ENCODE results near the gene CFAP70.
"Not testable (repeated sequence)": the region's sequence is repeated elsewhere in the genome, so short reads cannot be mapped to it uniquely, and the experiment has no call there.

The CFAP70 gene

DNA sequence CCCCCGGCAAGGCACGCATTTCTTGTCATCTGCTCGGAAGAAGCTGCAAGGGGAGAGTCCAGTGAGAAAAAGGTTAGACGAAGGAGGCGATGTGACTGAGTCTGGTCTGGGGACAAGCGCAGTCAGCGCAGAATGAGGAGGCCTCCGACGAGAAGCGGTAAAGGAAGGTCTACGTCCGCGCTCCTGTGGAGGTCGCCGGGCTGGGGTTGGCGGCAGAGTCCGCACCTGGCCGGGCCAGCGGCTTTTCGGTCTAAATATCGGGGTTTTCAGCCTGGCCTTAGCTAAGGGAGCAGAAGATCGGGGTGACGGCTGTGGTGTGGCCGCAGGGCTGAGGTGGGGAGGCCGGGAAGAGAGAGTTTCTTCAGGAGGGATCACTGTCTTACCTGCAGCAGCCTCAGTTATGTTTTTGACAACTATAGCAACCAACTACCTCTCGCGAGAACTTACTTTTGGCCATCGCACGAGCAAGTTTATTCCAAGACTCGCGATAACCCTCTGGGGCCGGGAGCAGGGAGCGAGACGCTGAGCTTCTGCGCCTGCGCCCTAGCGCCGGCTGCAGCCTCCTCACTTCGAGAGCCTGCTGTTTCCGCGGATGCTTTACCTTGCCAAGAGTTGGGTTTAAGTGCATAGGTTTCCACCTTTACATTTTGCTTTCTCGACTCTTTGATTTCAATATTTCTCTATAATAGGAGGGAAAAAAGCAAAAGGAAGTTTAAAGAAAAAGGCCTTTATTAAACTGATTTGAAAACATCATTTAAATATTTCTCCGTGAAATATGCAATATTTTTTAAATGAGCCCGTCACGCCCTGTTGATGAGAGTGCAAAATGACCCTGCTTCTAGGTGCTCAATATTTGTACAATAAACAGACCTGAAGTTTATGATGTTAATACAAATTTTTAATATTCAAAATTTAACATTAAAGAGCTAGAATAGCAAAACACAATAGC lies at the start of gene CFAP70:
TSS of gene CFAP70 (minus strand) at position 534 of the 949 bp plus-strand sequence. CDS start 4,068 bp downstream, outside the sequence.
- no peaks in the 10 kb centered on the region for H3K36me3 ChIP-seq (ENCODE audit: control insufficient read depth in 2 of 2, insufficient read depth in 2 of 2, low read length in 2 of 2)
- H3K9me3 ChIP-seq (ENCODE audit: control insufficient read depth in 2 of 2, low read length in 2 of 2): no peaks in the 10 kb centered on the region
- peak within 1 kb of the TSS; percentile 85 to 93 for H3K4me3 ChIP-seq (ENCODE audit: low read length in 2 of 2)
- peaks cover 2 to 4% of the 10 kb centered on the region in 2 donors for H3K4me1 ChIP-seq (ENCODE audit: control insufficient read depth in 2 of 2, insufficient read depth in 2 of 2, low read length in 2 of 2)
- H3K9ac ChIP-seq (ENCODE audit: low read depth in 1 of 2, low read length in 2 of 2): peak within 1 kb of the TSS; percentile 58 to 85
- H3K27me3 ChIP-seq (ENCODE audit: control insufficient read depth in 2 of 2, insufficient read depth in 2 of 2, low read length in 2 of 2): no peaks in the 10 kb centered on the region
- peak within 1 kb of the TSS in 1 of 2 donors; percentile 46 for H3K27ac ChIP-seq (ENCODE audit: low read depth in 2 of 2, low read length in 2 of 2)

DNA sequence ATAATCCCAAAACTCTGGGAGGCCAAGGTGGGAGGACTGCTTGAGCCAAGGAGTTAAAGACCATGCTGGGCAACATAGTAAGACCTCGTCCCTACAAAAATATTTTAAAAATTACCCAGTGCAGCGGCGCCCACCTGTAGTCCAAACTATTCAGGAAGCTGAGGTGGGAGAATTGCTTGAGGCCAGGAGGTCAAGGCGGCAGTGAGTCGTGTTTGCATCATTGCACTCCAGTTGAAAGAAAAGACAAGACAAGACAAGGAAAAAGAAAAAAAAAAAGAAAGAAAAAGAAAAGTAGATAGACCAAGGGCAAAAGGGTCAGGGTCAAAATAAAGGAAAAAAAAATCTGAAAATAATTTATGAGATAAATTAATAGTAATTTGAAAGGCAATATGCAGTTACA lies 49.4 kb upstream of the CFAP70 start:
- no peak overlapping the region for H3K9ac ChIP-seq (ENCODE audit: low read depth in 1 of 2, low read length in 2 of 2)
- peaks cover 0 to 5% of the 10 kb centered on the region in 2 donors for H3K4me1 ChIP-seq (ENCODE audit: control insufficient read depth in 2 of 2, insufficient read depth in 2 of 2, low read length in 2 of 2)
- H3K9me3 ChIP-seq (ENCODE audit: control insufficient read depth in 2 of 2, low read length in 2 of 2): no peaks in the 10 kb centered on the region
- no peak overlapping the region for H3K4me3 ChIP-seq (ENCODE audit: low read length in 2 of 2)
- H3K27ac ChIP-seq (ENCODE audit: low read depth in 2 of 2, low read length in 2 of 2): no peak overlapping the region
- no peaks in the 10 kb centered on the region for H3K27me3 ChIP-seq (ENCODE audit: control insufficient read depth in 2 of 2, insufficient read depth in 2 of 2, low read length in 2 of 2)
- peaks cover 0 to 3% of the 10 kb centered on the region in 2 donors for H3K36me3 ChIP-seq (ENCODE audit: control insufficient read depth in 2 of 2, insufficient read depth in 2 of 2, low read length in 2 of 2)

DNA sequence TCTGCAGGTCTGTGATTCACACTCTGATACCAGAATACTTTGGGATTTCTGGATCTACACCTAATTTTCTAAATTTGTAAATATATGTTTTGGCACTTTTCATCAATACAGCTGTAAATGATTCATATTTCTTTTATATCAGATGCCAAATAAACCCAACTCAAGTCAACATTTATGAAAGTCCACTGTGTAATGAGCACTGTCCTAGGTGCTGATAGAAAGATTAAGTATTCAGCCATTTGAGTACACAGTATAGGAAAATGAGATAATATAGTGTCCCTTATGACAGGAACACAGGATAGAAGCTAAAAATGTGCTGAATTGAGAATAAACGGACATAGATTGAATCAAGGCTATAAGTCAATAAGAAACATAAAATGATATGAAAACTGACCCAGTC lies 48.8 kb upstream of the CFAP70 start:
- H3K36me3 ChIP-seq (ENCODE audit: control insufficient read depth in 2 of 2, insufficient read depth in 2 of 2, low read length in 2 of 2): peaks cover 0 to 3% of the 10 kb centered on the region in 2 donors
- H3K9me3 ChIP-seq (ENCODE audit: control insufficient read depth in 2 of 2, low read length in 2 of 2): no peaks in the 10 kb centered on the region
- H3K4me3 ChIP-seq (ENCODE audit: low read length in 2 of 2): no peak overlapping the region
- no peak overlapping the region for H3K27ac ChIP-seq (ENCODE audit: low read depth in 2 of 2, low read length in 2 of 2)
- H3K9ac ChIP-seq (ENCODE audit: low read depth in 1 of 2, low read length in 2 of 2): no peak overlapping the region
- peaks cover 0 to 2% of the 10 kb centered on the region in 2 donors for H3K4me1 ChIP-seq (ENCODE audit: control insufficient read depth in 2 of 2, insufficient read depth in 2 of 2, low read length in 2 of 2)
- no peaks in the 10 kb centered on the region for H3K27me3 ChIP-seq (ENCODE audit: control insufficient read depth in 2 of 2, insufficient read depth in 2 of 2, low read length in 2 of 2)

DNA sequence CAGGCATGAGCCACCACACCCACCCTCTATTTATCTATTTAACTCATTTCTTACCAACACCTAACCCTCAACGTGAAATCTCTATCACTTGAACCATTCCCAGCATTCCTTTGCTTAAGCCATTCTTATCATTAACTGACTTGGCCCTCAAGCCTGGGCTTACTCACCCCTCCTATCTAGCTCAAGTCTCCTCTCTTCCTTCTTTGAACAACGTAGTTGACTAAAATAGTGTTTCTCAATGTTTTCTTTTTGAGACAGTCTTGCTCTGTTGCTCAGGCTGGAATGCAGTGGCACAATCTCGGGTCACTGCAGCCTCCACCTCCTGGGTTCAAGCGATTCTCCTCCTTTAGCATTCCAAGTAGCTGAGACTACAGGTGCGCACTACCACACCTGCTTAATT lies 48.2 kb upstream of the CFAP70 start:
- Histone ChIP-seq H3K36me3 (ENCODE audit: control insufficient read depth in 2 of 2, insufficient read depth in 2 of 2, low read length in 2 of 2) (peaks cover 0 to 3% of the 10 kb centered on the region in 2 donors), H3K27ac (ENCODE audit: low read depth in 2 of 2, low read length in 2 of 2) (no peak overlapping the region), H3K9ac (ENCODE audit: low read depth in 1 of 2, low read length in 2 of 2) (no peak overlapping the region), H3K4me1 (ENCODE audit: control insufficient read depth in 2 of 2, insufficient read depth in 2 of 2, low read length in 2 of 2) (no peaks in the 10 kb centered on the region), H3K4me3 (ENCODE audit: low read length in 2 of 2) (no peak overlapping the region), H3K27me3 (ENCODE audit: control insufficient read depth in 2 of 2, insufficient read depth in 2 of 2, low read length in 2 of 2) (no peaks in the 10 kb centered on the region), H3K9me3 (ENCODE audit: control insufficient read depth in 2 of 2, low read length in 2 of 2) (no peaks in the 10 kb centered on the region)

DNA sequence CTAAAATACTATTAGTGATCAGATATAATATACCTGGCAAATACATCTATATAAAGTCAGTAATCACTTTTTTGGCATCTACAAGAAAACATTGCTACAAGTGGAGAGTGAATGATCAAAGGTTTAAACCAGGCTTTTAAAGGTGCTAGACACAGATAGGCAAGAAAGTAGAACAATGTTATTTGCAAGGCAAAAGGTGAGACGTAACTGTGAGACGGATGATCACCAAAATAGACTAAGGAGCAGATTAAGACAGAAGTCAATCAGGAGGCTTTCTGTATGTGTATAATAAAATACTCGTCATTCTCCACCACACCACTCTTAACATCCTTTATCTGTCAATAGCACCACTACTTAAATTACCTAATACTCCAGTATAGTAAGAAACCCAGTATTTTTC lies 46.9 kb upstream of the CFAP70 start:
- Histone ChIP-seq H3K9ac (ENCODE audit: low read depth in 1 of 2, low read length in 2 of 2) (no peak overlapping the region), H3K4me1 (ENCODE audit: control insufficient read depth in 2 of 2, insufficient read depth in 2 of 2, low read length in 2 of 2) (no peaks in the 10 kb centered on the region), H3K27ac (ENCODE audit: low read depth in 2 of 2, low read length in 2 of 2) (no peak overlapping the region), H3K27me3 (ENCODE audit: control insufficient read depth in 2 of 2, insufficient read depth in 2 of 2, low read length in 2 of 2) (no peaks in the 10 kb centered on the region), H3K4me3 (ENCODE audit: low read length in 2 of 2) (no peak overlapping the region), H3K9me3 (ENCODE audit: control insufficient read depth in 2 of 2, low read length in 2 of 2) (no peaks in the 10 kb centered on the region), H3K36me3 (ENCODE audit: control insufficient read depth in 2 of 2, insufficient read depth in 2 of 2, low read length in 2 of 2) (peaks cover under 1 to 3% of the 10 kb centered on the region in 2 donors)

- Histone ChIP-seq H3K27ac (ENCODE audit: low read depth in 2 of 2, low read length in 2 of 2) (no peak overlapping the region), H3K27me3 (ENCODE audit: control insufficient read depth in 2 of 2, insufficient read depth in 2 of 2, low read length in 2 of 2) (no peaks in the 10 kb centered on the region), H3K4me1 (ENCODE audit: control insufficient read depth in 2 of 2, insufficient read depth in 2 of 2, low read length in 2 of 2) (no peaks in the 10 kb centered on the region)
Measured at GRCh38 chr10:73404690-73405089, 46.0 kb upstream of the CFAP70 start.

GRCh38 chr10:73401636-73402035 lies 43.0 kb upstream of the CFAP70 start:
- Histone ChIP-seq H3K9ac (ENCODE audit: low read depth in 1 of 2, low read length in 2 of 2) (no peak overlapping the region), H3K36me3 (ENCODE audit: control insufficient read depth in 2 of 2, insufficient read depth in 2 of 2, low read length in 2 of 2) (peaks cover 12 to 24% of the 10 kb centered on the region in 2 donors)

More at GRCh38 chr10:73404690-73405089, 46.0 kb upstream of the CFAP70 start:
- Histone ChIP-seq H3K36me3 (ENCODE audit: control insufficient read depth in 2 of 2, insufficient read depth in 2 of 2, low read length in 2 of 2) (peaks cover 3 to 5% of the 10 kb centered on the region in 2 donors), H3K9ac (ENCODE audit: low read depth in 1 of 2, low read length in 2 of 2) (no peak overlapping the region), H3K4me3 (ENCODE audit: low read length in 2 of 2) (no peak overlapping the region), H3K9me3 (ENCODE audit: control insufficient read depth in 2 of 2, low read length in 2 of 2) (no peaks in the 10 kb centered on the region)

DNA sequence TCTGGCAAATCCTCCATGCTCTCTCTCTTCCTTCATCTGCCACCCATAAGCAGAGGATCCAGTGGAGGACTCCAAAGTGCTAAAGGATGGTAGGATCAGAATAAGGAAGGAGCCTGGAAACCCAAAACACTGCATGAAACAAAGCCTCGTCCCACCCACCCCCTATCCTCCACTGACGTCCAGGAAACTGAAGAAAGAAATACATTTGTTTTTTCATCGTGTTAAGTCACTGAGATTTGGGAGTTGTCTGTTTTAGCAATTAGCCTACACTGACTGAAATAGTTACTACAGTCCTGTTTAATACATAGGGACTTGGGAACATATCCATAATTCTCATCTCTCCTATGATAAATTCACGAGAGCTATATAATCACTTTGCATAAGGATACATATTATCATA lies 40.4 kb upstream of the CFAP70 start:
- Histone ChIP-seq H3K27me3 (ENCODE audit: control insufficient read depth in 2 of 2, insufficient read depth in 2 of 2, low read length in 2 of 2) (no peaks in the 10 kb centered on the region), H3K4me1 (ENCODE audit: control insufficient read depth in 2 of 2, insufficient read depth in 2 of 2, low read length in 2 of 2) (no peaks in the 10 kb centered on the region), H3K9ac (ENCODE audit: low read depth in 1 of 2, low read length in 2 of 2) (no peak overlapping the region), H3K27ac (ENCODE audit: low read depth in 2 of 2, low read length in 2 of 2) (no peak overlapping the region), H3K9me3 (ENCODE audit: control insufficient read depth in 2 of 2, low read length in 2 of 2) (no peaks in the 10 kb centered on the region), H3K36me3 (ENCODE audit: control insufficient read depth in 2 of 2, insufficient read depth in 2 of 2, low read length in 2 of 2) (peaks cover 27 to 46% of the 10 kb centered on the region in 2 donors), H3K4me3 (ENCODE audit: low read length in 2 of 2) (no peak overlapping the region)

More at GRCh38 chr10:73401636-73402035, 43.0 kb upstream of the CFAP70 start:
- Histone ChIP-seq H3K4me3 (ENCODE audit: low read length in 2 of 2) (no peak overlapping the region), H3K4me1 (ENCODE audit: control insufficient read depth in 2 of 2, insufficient read depth in 2 of 2, low read length in 2 of 2) (no peaks in the 10 kb centered on the region), H3K27ac (ENCODE audit: low read depth in 2 of 2, low read length in 2 of 2) (no peak overlapping the region), H3K9me3 (ENCODE audit: control insufficient read depth in 2 of 2, low read length in 2 of 2) (no peaks in the 10 kb centered on the region), H3K27me3 (ENCODE audit: control insufficient read depth in 2 of 2, insufficient read depth in 2 of 2, low read length in 2 of 2) (no peaks in the 10 kb centered on the region)

GRCh38 chr10:73398024-73398423 lies 39.4 kb upstream of the CFAP70 start:
- Histone ChIP-seq H3K9ac (ENCODE audit: low read depth in 1 of 2, low read length in 2 of 2) (no peak overlapping the region), H3K4me3 (ENCODE audit: low read length in 2 of 2) (no peak overlapping the region), H3K36me3 (ENCODE audit: control insufficient read depth in 2 of 2, insufficient read depth in 2 of 2, low read length in 2 of 2) (peaks cover 27 to 46% of the 10 kb centered on the region in 2 donors), H3K9me3 (ENCODE audit: control insufficient read depth in 2 of 2, low read length in 2 of 2) (no peaks in the 10 kb centered on the region), H3K27me3 (ENCODE audit: control insufficient read depth in 2 of 2, insufficient read depth in 2 of 2, low read length in 2 of 2) (no peaks in the 10 kb centered on the region), H3K27ac (ENCODE audit: low read depth in 2 of 2, low read length in 2 of 2) (no peak overlapping the region), H3K4me1 (ENCODE audit: control insufficient read depth in 2 of 2, insufficient read depth in 2 of 2, low read length in 2 of 2) (no peaks in the 10 kb centered on the region)

DNA sequence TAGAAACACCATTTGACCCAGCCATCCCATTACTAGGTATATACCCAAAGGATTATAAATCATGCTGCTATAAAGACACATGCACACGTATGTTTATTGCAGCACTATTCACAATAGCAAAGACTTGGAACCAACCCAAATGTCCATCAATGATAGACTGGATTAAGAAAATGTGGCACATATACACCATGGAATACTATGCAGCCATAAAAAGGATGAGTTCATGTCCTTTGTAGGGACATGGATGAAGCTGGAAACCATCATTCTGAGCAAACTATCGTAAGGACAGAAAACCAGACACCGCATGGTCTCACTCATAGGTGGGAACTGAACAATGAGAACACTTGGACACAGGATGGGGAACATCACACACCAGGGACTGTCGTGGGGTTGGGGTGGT lies 35.7 kb upstream of the CFAP70 start:
- H3K36me3 ChIP-seq (ENCODE audit: control insufficient read depth in 2 of 2, insufficient read depth in 2 of 2, low read length in 2 of 2): peaks cover 27 to 47% of the 10 kb centered on the region in 2 donors
- H3K9me3 ChIP-seq (ENCODE audit: control insufficient read depth in 2 of 2, low read length in 2 of 2): not testable (repeated sequence)

More for the DNA sequence above, 35.7 kb upstream of the CFAP70 start:
- H3K27ac ChIP-seq (ENCODE audit: low read depth in 2 of 2, low read length in 2 of 2); H3K9ac ChIP-seq (ENCODE audit: low read depth in 1 of 2, low read length in 2 of 2); H3K4me1 ChIP-seq (ENCODE audit: control insufficient read depth in 2 of 2, insufficient read depth in 2 of 2, low read length in 2 of 2); H3K4me3 ChIP-seq (ENCODE audit: low read length in 2 of 2); H3K27me3 ChIP-seq (ENCODE audit: control insufficient read depth in 2 of 2, insufficient read depth in 2 of 2, low read length in 2 of 2): not testable (repeated sequence)
